MG63 (cell line): ENCODE data around the gene FOSB. TPM values are rescaled to one million over a fixed set of nuclear protein-coding genes. Genes with fewer than 3 reads are reported as not detected.
"Not testable (repeated sequence)": the region's sequence is repeated elsewhere in the genome, so short reads cannot be mapped to it uniquely, and the experiment has no call there.

ENCODE experiments used
- DNase-seq: peaks from one replicate; pipeline ENCODE4 v3.0.0-alpha.2; 2020
- H3K27me3 ChIP-seq: fragments of 250-450 bp; sonication (Bioruptor Pico); 2 replicates; pipeline ENCODE4 v1.5.1; 2020; ENCODE audit warnings: mild to moderate bottlenecking, moderate library complexity
- H3K36me3 ChIP-seq: fragments of 250-450 bp; sonication (Bioruptor Pico); 2 replicates; pipeline ENCODE4 v1.5.1; 2020; ENCODE audit warnings: mild to moderate bottlenecking, moderate library complexity
- H3K4me3 ChIP-seq: fragments of 250-450 bp; sonication (Bioruptor Pico); 2 replicates; pipeline ENCODE4 v1.5.1; 2020; ENCODE audit warnings: mild to moderate bottlenecking, moderate library complexity
- H3K9me3 ChIP-seq: fragments of 250-450 bp; sonication (Bioruptor Pico); 2 replicates; pipeline ENCODE4 v1.5.1; 2020; ENCODE audit warnings: mild to moderate bottlenecking, moderate library complexity
- total RNA-seq: library from RNA; depleted of rRNA; stranded (reverse); fragments of >200 nt; shearing (Covaris generic); gene quantifications from 2 replicates; pipeline ENCODE4 v1.2.3, GENCODE V29; 2014; ENCODE audit warnings: low replicate concordance

Gene FOSB
- total RNA-seq, 1 experiment from 2014 or later, result 0.33 TPM

GRCh38 chr19:45505996-45506245 is 38.1 kb downstream of the FOSB start:
- Histone ChIP-seq H3K36me3 (peaks cover 20% of the 10 kb centered on the region), H3K9me3 (no peaks in the 10 kb centered on the region), H3K27me3 (no peaks in the 10 kb centered on the region), H3K4me3 (peak overlapping the region; percentile 71)
- DNase-seq, result no peak

GRCh38 chr19:45506246-45506988 is 38.6 kb downstream of the FOSB start:
- Histone ChIP-seq H3K4me3 (peak overlapping the region; percentile 71), H3K36me3 (peaks cover 25% of the 10 kb centered on the region), H3K9me3 (no peaks in the 10 kb centered on the region), H3K27me3 (no peaks in the 10 kb centered on the region)
- peak; percentile 97 for DNase-seq

GRCh38 chr19:45506989-45507871 is 39.4 kb downstream of the FOSB start, which contains the start of gene VASP:
TSS of gene VASP (plus strand) at chr19:45507479. CDS start at chr19:45507772, 293 bp downstream.
- no peaks in the 10 kb centered on the region for H3K27me3 ChIP-seq
- peak within 1 kb of the TSS; percentile 71 for H3K4me3 ChIP-seq
- DNase-seq, result peak; percentile 92
- H3K9me3 ChIP-seq, result no peaks in the 10 kb centered on the region
- H3K36me3 ChIP-seq, result peaks cover 30% of the 10 kb centered on the region

GRCh38 chr19:45507872-45508416 is 40.1 kb downstream of the FOSB start:
- peak overlapping the region; percentile 71 for H3K4me3 ChIP-seq
- peak; percentile 37 for DNase-seq
- no peaks in the 10 kb centered on the region for H3K27me3 ChIP-seq
- H3K36me3 ChIP-seq, result peaks cover 30% of the 10 kb centered on the region
- no peaks in the 10 kb centered on the region for H3K9me3 ChIP-seq

DNA sequence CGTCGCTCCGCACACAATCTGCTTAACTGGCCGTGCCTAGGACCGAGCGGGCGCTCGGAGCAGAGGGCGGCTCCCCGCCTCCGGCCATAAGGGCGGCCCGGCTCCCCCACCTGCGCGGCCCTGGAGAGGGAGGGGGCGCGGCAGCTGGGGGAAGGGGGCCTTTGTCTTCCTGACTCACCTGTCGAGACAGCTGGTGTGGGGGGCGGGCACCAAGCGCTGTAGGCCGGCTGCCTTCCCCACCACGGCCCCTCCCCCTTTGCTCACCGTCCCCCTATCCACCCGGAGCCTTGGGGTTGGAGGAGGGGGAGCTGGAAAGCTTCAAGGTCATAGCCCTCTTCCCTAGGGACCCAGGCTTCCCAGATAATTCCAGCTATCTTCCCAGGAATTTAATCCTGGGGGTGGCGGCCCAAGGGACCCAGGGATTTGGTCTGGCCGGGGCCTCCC is 40.6 kb downstream of the FOSB start:
- no peaks in the 10 kb centered on the region for H3K9me3 ChIP-seq
- H3K27me3 ChIP-seq, result no peaks in the 10 kb centered on the region
- peak; percentile 47 for DNase-seq
- peaks cover 31% of the 10 kb centered on the region for H3K36me3 ChIP-seq
- peak overlapping the region; percentile 71 for H3K4me3 ChIP-seq

- Histone ChIP-seq H3K4me3 (peak overlapping the region; percentile 71), H3K27me3 (no peaks in the 10 kb centered on the region), H3K9me3 (no peaks in the 10 kb centered on the region), H3K36me3 (peaks cover 37% of the 10 kb centered on the region)
- peak; percentile 80 for DNase-seq
Measured at GRCh38 chr19:45508861-45509691, 41.3 kb downstream of the FOSB start.

DNA sequence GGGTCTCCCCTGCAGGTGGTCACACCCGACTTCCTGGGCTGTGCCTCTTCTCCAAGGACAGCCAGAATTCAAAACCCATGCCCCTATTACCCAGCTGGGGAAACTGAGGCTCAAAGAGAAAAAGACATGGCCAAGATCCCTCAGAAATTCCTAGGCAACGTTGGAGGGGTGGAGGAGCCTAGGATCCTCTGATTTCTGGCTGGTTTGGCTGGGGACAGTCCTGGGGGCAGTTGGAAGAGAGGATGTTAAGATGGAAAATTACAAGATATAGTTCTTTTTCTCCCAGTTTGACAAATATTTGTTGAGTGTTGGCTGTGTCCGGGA is 41.9 kb downstream of the FOSB start:
- peaks cover 43% of the 10 kb centered on the region for H3K36me3 ChIP-seq

DNA sequence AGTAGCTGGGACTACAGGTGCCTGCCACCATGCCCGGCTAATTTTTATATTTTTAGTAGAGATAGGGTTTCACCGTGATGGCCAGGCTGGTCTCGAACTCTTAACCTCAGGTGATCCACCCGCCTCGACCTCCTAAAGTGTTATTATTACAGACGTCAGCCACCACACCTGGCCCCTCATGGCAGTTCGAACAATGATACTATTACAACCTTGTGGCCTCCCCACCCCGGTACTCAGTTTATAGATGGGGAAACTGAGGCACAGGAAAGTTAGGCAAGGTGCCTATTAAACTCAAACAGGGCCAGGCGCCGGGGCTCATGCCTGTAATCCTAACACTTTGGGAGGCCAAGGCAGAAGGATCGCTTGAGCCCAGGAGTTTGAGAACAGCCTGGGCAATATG is 42.6 kb downstream of the FOSB start:
- H3K9me3 ChIP-seq, H3K27me3 ChIP-seq, DNase-seq, H3K4me3 ChIP-seq: not testable (repeated sequence)
- peaks cover 50% of the 10 kb centered on the region for H3K36me3 ChIP-seq

More for the DNA sequence above, 41.9 kb downstream of the FOSB start:
- H3K9me3 ChIP-seq, result no peaks in the 10 kb centered on the region
- no peak for DNase-seq
- no peaks in the 10 kb centered on the region for H3K27me3 ChIP-seq
- H3K4me3 ChIP-seq, result peak overlapping the region; percentile 71

- Histone ChIP-seq H3K36me3 (peaks cover 57% of the 10 kb centered on the region), H3K9me3 (no peaks in the 10 kb centered on the region), H3K4me3 (no peak overlapping the region), H3K27me3 (no peaks in the 10 kb centered on the region)
- DNase-seq, result no peak
Measured at GRCh38 chr19:45511074-45511473, 43.3 kb downstream of the FOSB start.

DNA sequence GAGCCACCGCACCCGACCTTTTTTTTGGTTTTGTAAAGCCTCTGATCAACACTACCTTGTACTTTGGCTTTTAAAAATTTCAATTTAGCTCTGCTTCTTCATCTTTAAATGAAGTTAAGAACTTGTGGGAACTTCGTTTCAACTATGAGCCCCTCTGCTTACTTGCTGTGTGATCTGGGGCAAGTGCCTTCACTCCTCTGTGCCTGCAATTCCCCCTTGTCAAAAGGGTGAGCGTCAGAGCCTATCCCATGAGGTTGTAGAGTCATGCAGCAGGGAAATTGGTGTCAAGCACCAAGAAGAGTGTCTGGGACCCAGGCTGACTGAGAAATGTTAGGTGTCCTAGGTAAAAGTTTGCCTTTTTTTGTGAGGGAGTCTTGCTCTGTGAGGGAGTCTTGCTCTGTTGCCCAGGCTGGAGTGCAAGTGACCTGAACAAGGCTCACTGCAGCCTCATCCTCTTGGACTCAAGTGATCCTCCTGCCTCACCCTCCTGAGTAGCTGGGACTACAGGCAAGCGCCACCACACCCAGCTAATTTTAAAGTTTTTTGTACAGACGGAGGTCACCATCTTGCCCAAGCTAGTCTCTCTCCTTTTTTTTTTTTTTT is 45.2 kb downstream of the FOSB start:
- DNase-seq, result no peak
- Histone ChIP-seq H3K9me3 (no peaks in the 10 kb centered on the region), H3K4me3 (no peak overlapping the region), H3K27me3 (no peaks in the 10 kb centered on the region), H3K36me3 (peaks cover 70% of the 10 kb centered on the region)

GRCh38 chr19:45514376-45515051 is 46.7 kb downstream of the FOSB start:
- no peak for DNase-seq
- no peaks in the 10 kb centered on the region for H3K27me3 ChIP-seq
- H3K36me3 ChIP-seq, result peaks cover 77% of the 10 kb centered on the region
- H3K4me3 ChIP-seq, result no peak overlapping the region
- no peaks in the 10 kb centered on the region for H3K9me3 ChIP-seq

GRCh38 chr19:45515081-45515624 is 47.4 kb downstream of the FOSB start:
- Histone ChIP-seq H3K27me3 (no peaks in the 10 kb centered on the region), H3K36me3 (peaks cover 76% of the 10 kb centered on the region), H3K9me3 (no peaks in the 10 kb centered on the region), H3K4me3 (no peak overlapping the region)
- no peak for DNase-seq

DNA sequence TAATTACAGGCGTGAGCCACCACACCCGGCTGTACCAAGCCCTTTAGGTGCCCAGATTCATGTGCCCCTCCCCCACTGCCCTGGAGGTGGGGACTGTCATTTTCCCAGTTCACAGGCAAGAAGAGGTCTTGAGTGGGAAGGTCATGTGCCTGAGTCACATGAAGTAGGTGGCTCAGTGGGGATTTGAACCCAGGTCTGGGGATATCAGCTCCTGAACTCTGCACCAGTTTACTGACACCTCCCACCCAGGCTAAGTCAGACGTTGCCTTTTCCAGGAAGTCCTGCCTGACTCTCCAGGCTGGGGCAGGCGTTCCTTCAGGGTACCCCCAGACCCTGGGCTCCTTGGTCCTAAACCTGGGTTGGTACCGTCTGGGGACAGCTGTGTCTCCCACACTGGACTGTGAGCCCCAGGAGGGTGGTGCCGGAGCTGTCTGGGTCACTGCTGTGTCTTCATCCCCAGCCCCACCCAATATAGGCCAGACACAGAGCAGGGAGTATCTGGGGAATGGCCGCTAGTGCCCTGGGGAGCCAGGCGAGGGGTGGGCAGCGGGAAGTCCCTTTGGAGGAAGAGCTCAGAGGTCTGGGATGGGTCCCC is 48.1 kb downstream of the FOSB start:
- peaks cover 72% of the 10 kb centered on the region for H3K36me3 ChIP-seq
- no peaks in the 10 kb centered on the region for H3K9me3 ChIP-seq
- no peaks in the 10 kb centered on the region for H3K27me3 ChIP-seq
- no peak overlapping the region for H3K4me3 ChIP-seq
- DNase-seq, result no peak

DNA sequence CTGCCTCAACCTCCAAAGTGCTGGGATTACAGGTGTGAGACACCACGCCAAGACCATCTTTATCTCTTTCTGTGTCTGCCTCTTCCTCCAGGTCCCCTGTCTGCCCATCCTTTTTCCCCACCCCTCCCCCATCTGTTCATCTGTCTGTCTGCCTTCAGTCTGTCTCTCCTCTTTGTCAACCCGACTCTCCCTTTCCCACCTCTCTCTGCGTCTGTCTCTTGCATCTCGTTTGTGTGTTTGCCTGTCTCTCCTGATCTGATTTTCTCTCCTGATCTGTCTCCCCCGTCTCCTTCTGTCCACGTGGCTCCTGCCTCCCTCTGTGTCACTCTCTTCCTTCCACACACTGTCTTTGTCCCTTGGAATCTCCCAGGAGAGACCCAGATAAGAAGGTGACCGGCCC is 49.4 kb downstream of the FOSB start:
- H3K4me3 ChIP-seq, result no peak overlapping the region
- no peaks in the 10 kb centered on the region for H3K27me3 ChIP-seq
- no peaks in the 10 kb centered on the region for H3K9me3 ChIP-seq
- no peak for DNase-seq
- peaks cover 69% of the 10 kb centered on the region for H3K36me3 ChIP-seq

- H3K36me3 ChIP-seq, result peaks cover 73% of the 10 kb centered on the region
- H3K4me3 ChIP-seq, result no peak overlapping the region
- H3K9me3 ChIP-seq, result no peaks in the 10 kb centered on the region
- no peak for DNase-seq
- H3K27me3 ChIP-seq, result no peaks in the 10 kb centered on the region
Measured at GRCh38 chr19:45517641-45518468, 50.1 kb downstream of the FOSB start.
